Astrocyte of the cerebellum (primary cell): ENCODE data around the gene ACTA2.

Source experiments
- DNase-seq: peaks from one replicate; pipeline ENCODE4 v3.0.0-alpha.2; 2011; ENCODE audit warnings: low read depth
- H3K4me3 ChIP-seq: 2 replicates; pipeline ENCODE4 v1.5.1; 2011; ENCODE audit warnings: mild to moderate bottlenecking, low read depth, low read length, moderate library complexity
- in situ Hi-C: cut with HindIII; loops from 2 replicates; pipeline ENCODE4 v1.10.0; 2017; ENCODE audit warnings: low sequenced_read_pairs
- TF ChIP-seq, protein P1 (sequence below): IDR thresholded peaks from 2 replicates; pipeline ENCODE4 v1.5.1; 2012; ENCODE audit warnings: low read length, low read depth, moderate library complexity, mild to moderate bottlenecking; ENCODE audit errors: missing control alignments

Gene ACTA2

GRCh38 chr10:88931548-88931947 lies 21.0 kb downstream of the ACTA2 start:
- in situ Hi-C loops, result no loop called here
- TF ChIP-seq, protein P1, sequence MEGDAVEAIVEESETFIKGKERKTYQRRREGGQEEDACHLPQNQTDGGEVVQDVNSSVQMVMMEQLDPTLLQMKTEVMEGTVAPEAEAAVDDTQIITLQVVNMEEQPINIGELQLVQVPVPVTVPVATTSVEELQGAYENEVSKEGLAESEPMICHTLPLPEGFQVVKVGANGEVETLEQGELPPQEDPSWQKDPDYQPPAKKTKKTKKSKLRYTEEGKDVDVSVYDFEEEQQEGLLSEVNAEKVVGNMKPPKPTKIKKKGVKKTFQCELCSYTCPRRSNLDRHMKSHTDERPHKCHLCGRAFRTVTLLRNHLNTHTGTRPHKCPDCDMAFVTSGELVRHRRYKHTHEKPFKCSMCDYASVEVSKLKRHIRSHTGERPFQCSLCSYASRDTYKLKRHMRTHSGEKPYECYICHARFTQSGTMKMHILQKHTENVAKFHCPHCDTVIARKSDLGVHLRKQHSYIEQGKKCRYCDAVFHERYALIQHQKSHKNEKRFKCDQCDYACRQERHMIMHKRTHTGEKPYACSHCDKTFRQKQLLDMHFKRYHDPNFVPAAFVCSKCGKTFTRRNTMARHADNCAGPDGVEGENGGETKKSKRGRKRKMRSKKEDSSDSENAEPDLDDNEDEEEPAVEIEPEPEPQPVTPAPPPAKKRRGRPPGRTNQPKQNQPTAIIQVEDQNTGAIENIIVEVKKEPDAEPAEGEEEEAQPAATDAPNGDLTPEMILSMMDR, result no peak
- no peak overlapping the region for H3K4me3 ChIP-seq
- DNase-seq, result no peak

DNA sequence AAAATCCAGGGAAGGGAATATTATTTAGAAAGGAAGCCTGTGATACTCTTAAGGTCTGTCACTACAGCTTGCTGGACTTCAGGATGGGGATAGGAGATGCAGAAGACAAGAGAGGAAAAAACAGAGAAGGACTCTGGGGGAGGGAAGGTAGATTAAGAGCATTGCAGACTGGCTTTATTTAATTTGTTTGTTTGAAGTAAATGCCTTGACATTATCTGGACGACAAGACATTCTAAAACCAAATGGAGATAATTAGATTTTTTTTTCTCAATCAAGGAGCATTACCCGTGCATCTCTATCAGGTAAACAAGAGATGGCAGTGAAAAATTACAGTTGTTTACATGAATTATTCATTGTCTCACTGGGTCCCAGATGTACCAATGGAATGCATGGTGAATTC lies 24.3 kb downstream of the ACTA2 start:
- DNase-seq, result no peak
- TF ChIP-seq, protein P1, result no peak
- H3K4me3 ChIP-seq, result no peak overlapping the region
- in situ Hi-C loops, result no loop called here

GRCh38 chr10:88927416-88927690 lies 25.2 kb downstream of the ACTA2 start:
- TF ChIP-seq, protein P1, result no peak
- H3K4me3 ChIP-seq, result no peak overlapping the region
- in situ Hi-C loops, result no loop called here
- no peak for DNase-seq

DNA sequence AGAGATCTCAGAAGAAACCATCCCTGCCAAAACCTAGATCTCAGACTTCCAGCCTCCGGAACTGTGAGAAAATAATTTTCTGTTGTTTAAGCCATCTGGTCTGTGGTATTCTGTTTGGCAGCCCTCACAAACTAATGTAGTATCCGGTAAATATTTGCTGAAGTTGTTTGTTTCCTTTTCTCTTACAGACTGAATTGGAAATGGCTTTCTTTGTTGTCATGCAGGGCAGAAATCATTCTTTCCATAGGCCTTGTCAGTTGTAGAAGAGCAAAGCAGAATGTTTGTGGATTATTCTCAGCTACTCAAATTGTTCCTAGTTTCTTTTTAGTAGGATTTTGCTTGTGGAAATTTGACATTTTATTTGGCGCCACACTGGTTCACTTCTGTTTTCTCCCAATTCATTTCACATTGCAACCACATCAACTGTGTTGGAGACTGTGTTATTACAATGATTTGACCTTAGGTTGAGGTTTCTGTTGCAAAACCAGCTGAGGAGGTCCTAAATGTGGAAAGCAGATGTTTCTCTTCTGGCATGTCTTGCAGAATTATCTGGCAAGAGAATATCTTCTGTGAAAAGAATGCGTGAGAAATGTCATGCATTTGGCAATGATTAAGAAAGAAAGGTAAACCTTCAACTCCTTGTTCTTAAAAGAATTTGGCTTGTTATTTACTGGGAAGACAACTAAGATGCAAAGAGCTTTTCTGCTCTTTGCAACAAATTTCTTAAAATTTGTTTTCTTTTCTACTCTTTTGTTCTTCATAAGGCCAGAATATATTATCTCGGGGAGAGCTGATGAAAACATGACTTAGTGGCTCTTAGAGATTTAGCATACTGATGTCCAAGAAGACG lies 25.8 kb downstream of the ACTA2 start:
- in situ Hi-C loops, result no loop called here
- DNase-seq, result peak; percentile 91
- no peak overlapping the region for H3K4me3 ChIP-seq
- TF ChIP-seq, protein P1, result no peak

DNA sequence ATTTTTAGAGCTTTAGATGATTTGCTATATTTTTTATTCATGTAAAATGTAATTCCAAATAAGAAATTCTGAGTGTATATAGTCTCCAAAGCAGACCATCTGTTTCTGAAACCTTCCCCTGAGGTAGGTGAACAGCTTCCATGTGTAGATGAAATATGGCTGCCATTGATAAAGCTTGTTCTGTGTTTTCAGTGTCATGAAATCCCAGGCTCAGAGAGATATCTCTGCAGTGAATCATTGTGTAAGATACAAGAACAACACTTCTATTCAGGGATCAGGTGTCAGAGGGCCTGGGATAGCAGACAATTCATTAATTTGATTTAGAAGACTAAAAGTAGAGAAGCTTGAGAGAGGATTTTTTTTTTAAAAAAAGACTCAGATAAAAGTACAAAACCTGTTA lies 29.1 kb downstream of the ACTA2 start:
- no peak for DNase-seq
- no peak overlapping the region for H3K4me3 ChIP-seq
- TF ChIP-seq, protein P1, result no peak
- in situ Hi-C loops, result no loop called here

- no peak for DNase-seq
- in situ Hi-C loops, result no loop called here
- no peak overlapping the region for H3K4me3 ChIP-seq
- TF ChIP-seq, protein P1, result no peak
These were observed 30.5 kb downstream of the ACTA2 start for GRCh38 chr10:88922041-88922440.
